Measurements from ENCODE around the gene SLC16A12. TPM values are rescaled to one million over a fixed set of nuclear protein-coding genes. Genes with fewer than 3 reads are reported as not detected.

Gene SLC16A12
- total RNA-seq, 2 experiments from 2014 or later: not detected

- POLR2A ChIA-PET: no interaction called here
- ATAC-seq: no peak
Observed at GRCh38 chr10:89421018-89421476, 114.3 kb downstream of the SLC16A12 start.

DNA sequence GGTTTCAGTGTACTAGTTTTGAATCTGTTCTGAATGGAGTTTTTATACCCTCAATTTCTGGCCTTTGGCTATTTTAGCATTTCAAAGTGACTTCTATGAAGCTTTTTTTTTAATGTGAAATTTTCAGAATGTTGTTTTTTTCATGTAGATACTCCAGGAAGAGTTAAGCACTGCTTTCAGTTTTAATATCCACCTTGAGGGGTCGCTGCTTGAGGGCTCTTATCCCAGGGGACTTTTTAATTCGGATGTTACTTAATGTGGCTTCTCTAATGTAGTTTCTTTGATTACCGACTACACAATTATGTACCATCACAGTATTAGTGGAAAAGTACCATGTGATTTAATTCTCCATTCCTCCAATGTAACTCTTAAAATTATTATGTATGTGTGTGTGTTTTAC is 115.8 kb downstream of the SLC16A12 start:
- TF ChIP-seq CTCF (IDR thresholded peaks at IDR 0.05): no peak
- Mint-ChIP-seq H3K27ac (peak overlapping the region; percentile 74), H3K4me1 (ENCODE audit: low read depth) (peaks cover 36% of the 10 kb centered on the region), H3K27me3 (no peaks in the 10 kb centered on the region), H3K36me3 (ENCODE audit: low read depth) (peaks cover 42% of the 10 kb centered on the region), H3K4me3 (peak overlapping the region; percentile 27), H3K9me3 (no peaks in the 10 kb centered on the region)
- DNase-seq: peak; percentile 31
- no peak for ATAC-seq
- POLR2A ChIA-PET: no interaction called here
- CTCF ChIA-PET: interaction anchor here (0.7 to 1.3 kb wide), 7 partner anchors 9 to 336 kb away, joined by 3 to 4 read pairs (median 3); partner anchors contain the start of gene LIPA
- intact Hi-C loops (cut with micrococcal nuclease): no loop called here

More at GRCh38 chr10:89421018-89421476, 114.3 kb downstream of the SLC16A12 start:
- intact Hi-C loops (cut with micrococcal nuclease): no loop called here
- H3K36me3 Mint-ChIP-seq (ENCODE audit: low read depth): peaks cover 34% of the 10 kb centered on the region
- H3K4me1 Mint-ChIP-seq (ENCODE audit: low read depth): peaks cover 29% of the 10 kb centered on the region
- H3K4me3 Mint-ChIP-seq: no peak overlapping the region
- H3K27ac Mint-ChIP-seq: no peak overlapping the region
- H3K27me3 Mint-ChIP-seq: no peaks in the 10 kb centered on the region
- CTCF ChIA-PET: interaction anchor here (0.6 kb wide), 1 partner anchor 143 kb away, joined by 3 read pairs; no protein-coding TSS in a partner anchor
- H3K9me3 Mint-ChIP-seq: no peaks in the 10 kb centered on the region
- TF ChIP-seq CTCF (IDR thresholded peaks at IDR 0.05): no peak
- DNase-seq: no peak

- POLR2A ChIA-PET: no interaction called here
- Mint-ChIP-seq H3K27ac (peak overlapping the region; percentile 89), H3K36me3 (ENCODE audit: low read depth) (peaks cover 48% of the 10 kb centered on the region), H3K4me1 (ENCODE audit: low read depth) (peaks cover 50% of the 10 kb centered on the region), H3K27me3 (no peaks in the 10 kb centered on the region), H3K4me3 (peak overlapping the region; percentile 86), H3K9me3 (peaks cover 4% of the 10 kb centered on the region)
- ATAC-seq (no peak), DNase-seq (no peak)
- intact Hi-C loops (cut with micrococcal nuclease): no loop called here
- no peak for TF ChIP-seq CTCF (IDR thresholded peaks at IDR 0.05)
- CTCF ChIA-PET: interaction anchor here (1.1 kb wide), 1 partner anchor 115 kb away, joined by 4 read pairs; the partner anchor contains the start of gene IFIT2
Observed at GRCh38 chr10:89416465-89416864, 118.9 kb downstream of the SLC16A12 start.

DNA sequence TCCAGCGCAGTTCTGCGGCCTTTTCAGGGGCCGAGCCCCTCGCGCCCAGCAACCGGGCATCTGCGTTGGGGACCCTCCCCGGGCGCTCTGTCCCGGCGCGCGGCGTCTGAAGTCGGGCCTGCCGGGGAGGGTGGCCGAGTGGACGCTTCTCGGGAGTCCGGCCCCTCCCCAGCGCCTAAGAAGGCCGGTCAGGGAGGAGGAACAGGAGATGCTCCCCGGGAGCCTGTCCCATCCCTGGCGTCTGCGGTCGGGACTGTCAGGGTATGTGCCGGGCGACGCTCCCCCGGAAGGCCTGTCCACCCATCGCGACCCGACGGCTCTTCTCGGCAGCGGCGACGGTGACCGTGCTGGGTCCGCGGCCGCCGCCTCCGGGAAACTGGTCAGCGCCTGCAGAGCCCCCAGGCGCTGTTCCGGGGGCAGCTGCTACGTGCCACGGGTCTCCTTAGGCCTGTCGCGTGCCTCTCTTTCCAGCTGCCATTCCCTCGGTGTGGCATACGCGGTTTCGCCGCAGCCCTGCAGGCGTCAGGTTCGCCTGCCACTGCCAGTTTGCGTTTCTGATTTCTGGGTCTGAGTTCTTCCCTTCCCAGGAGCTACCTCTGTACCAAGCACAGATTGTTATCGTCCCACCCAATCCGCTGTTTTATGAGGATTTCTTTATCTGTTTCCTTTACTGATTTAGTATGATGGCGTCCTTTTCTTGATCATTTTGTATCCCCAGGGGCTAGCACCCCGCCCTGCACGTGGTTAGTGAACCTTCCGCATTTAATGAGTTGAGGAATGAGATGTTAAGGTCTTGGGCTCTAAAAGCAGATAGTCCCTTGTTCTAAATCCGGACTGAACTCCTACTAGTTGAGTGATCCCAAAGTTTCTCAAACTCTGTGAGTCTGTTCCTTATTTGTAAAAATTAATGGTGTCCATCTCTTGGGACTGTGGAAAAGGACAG is 120.2 kb downstream of the SLC16A12 start:
- H3K4me3 Mint-ChIP-seq: peak overlapping the region; percentile 86
- ATAC-seq: peak; percentile 43
- H3K9me3 Mint-ChIP-seq: peaks cover 4% of the 10 kb centered on the region
- peaks cover 36% of the 10 kb centered on the region for H3K36me3 Mint-ChIP-seq (ENCODE audit: low read depth)
- DNase-seq: peak; percentile 40
- TF ChIP-seq CTCF (IDR thresholded peaks at IDR 0.05): no peak
- ChIA-PET CTCF (interaction anchor here (0.9 to 1.3 kb wide), 2 partner anchors 83 to 157 kb away, joined by 3 to 6 read pairs; no protein-coding TSS in a partner anchor), POLR2A (interaction anchor here (0.6 to 1.8 kb wide), 7 partner anchors 11 to 229 kb away, joined by 3 to 8 read pairs (median 3); partner anchors contain the start of gene IFIT1)
- H3K4me1 Mint-ChIP-seq (ENCODE audit: low read depth): peaks cover 55% of the 10 kb centered on the region
- no peaks in the 10 kb centered on the region for H3K27me3 Mint-ChIP-seq
- intact Hi-C loops (cut with micrococcal nuclease): no loop called here
- peak overlapping the region; percentile 89 for H3K27ac Mint-ChIP-seq

Data from activated CD8-positive, alpha-beta T cell treated with anti-CD3 and anti-CD28 coated beads for 36 hours (primary cell).